ENCODE data around the gene CMSS1.

CMSS1 gene

DNA sequence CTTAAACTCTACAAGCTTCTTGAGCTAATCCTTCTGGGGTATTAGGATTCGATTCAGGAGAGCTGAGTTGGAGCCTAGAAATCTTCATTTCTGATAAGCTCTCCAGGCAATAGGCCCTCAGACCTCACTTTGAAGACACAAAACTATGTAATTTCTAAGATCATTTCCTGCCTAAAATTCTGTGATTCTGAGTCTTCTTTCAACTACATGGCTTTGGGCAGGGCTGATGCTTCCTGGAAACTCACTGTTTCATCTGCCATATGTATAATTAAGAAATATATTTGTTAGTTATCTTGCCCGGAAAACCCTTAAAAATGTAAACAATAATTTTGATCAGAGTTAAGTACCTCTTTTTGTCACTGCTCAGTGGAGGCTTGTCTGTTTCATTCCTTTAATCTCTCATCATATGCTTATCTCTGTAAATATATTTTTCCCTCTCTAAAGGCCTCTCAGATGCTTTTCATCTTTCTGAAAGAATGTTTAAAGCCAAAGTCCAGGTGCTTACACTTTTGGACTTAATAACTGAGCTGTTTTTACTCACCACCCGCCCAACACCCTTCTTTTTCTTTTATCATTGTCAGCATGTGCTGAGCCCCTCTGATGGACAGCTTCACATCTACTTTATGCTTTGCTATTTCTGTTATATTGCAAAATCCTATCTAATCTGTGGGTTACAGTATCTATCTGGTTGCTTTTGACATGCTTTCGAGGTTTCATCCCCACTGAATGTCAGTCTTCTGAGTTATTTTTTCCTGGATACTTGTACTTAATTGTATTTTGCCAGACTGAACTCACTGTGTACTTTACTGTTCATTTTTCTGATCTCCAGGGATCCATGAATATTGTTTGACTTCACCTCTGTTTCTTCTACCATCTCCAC is 258.4 kb downstream of the CMSS1 start:
- no peak overlapping the region for H3K27ac ChIP-seq
- CTCF ChIA-PET = interaction anchor here (0.5 to 0.6 kb wide), 2 partner anchors 163 to 521 kb away, joined by 3 read pairs; no protein-coding TSS in a partner anchor
- DNase-seq (ENCODE audit: low spot score) = no peak
- POLR2A ChIA-PET (ENCODE audit: low non-redundant PET) = no interaction called here
- no peak for TF ChIP-seq CTCF (conservative IDR thresholded peaks at IDR 0.05; ENCODE audit: low read depth)

GRCh38 chr3:100076731-100077529 is 259.3 kb downstream of the CMSS1 start:
- ChIA-PET CTCF (interaction anchor here (0.9 kb wide), 1 partner anchor 234 kb away, joined by 3 read pairs; no protein-coding TSS in a partner anchor), POLR2A (ENCODE audit: low non-redundant PET) (no interaction called here)
- DNase-seq (ENCODE audit: low spot score) = no peak
- H3K27ac ChIP-seq = no peak overlapping the region
- no peak for TF ChIP-seq CTCF (conservative IDR thresholded peaks at IDR 0.05; ENCODE audit: low read depth)

DNA sequence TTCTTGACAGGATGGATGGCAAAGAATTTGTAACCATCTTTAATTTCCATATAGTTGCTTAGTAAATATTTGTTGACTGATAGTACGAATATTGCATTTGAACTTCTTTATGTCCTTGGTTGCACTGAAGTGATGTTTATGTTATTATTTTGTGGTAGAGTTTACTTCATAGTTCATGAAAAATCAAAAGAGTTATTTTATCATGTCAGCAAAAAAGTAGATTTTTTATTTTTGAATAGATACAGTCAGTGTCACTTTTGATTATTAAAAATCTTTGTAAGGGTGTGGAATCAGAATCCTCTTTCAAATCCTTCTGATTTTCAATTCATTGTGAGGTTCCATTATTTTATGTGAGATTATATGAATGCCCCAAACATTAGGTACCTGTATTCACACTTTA is 261.7 kb downstream of the CMSS1 start:
- DNase-seq (ENCODE audit: low spot score) = no peak
- no peak overlapping the region for H3K27ac ChIP-seq
- ChIA-PET CTCF (no interaction called here), POLR2A (ENCODE audit: low non-redundant PET) (no interaction called here)
- TF ChIP-seq CTCF (conservative IDR thresholded peaks at IDR 0.05; ENCODE audit: low read depth) = no peak

- no peak for DNase-seq (ENCODE audit: low spot score)
- H3K27ac ChIP-seq = no peak overlapping the region
- CTCF ChIA-PET = interaction anchor here (0.6 kb wide), 1 partner anchor 33 kb away, joined by 3 read pairs; no protein-coding TSS in a partner anchor
- POLR2A ChIA-PET (ENCODE audit: low non-redundant PET) = no interaction called here
- TF ChIP-seq CTCF (conservative IDR thresholded peaks at IDR 0.05; ENCODE audit: low read depth) = no peak
Measured at GRCh38 chr3:100080573-100080972, 262.9 kb downstream of the CMSS1 start.

DNA sequence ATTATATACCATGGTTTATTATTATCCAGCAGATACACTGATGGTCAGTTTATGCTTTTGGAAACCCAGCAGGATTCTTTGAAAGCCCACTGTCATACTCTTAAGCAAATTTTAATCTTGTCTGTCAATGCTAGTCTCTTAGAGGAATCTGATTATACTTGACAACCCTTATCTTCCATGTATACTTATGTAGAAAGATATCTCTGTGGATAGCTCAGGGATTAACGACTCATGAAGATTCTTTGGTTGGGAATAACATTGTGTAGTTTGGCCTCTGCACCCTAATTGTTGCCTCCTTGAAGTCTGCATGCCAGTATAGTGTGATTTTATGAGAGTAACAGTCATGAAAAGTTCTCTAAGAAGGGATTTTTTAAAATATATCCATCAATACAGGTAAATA is 263.6 kb downstream of the CMSS1 start:
- no peak overlapping the region for H3K27ac ChIP-seq
- ChIA-PET CTCF (no interaction called here), POLR2A (ENCODE audit: low non-redundant PET) (no interaction called here)
- no peak for DNase-seq (ENCODE audit: low spot score)
- TF ChIP-seq CTCF (conservative IDR thresholded peaks at IDR 0.05; ENCODE audit: low read depth) = no peak

DNA sequence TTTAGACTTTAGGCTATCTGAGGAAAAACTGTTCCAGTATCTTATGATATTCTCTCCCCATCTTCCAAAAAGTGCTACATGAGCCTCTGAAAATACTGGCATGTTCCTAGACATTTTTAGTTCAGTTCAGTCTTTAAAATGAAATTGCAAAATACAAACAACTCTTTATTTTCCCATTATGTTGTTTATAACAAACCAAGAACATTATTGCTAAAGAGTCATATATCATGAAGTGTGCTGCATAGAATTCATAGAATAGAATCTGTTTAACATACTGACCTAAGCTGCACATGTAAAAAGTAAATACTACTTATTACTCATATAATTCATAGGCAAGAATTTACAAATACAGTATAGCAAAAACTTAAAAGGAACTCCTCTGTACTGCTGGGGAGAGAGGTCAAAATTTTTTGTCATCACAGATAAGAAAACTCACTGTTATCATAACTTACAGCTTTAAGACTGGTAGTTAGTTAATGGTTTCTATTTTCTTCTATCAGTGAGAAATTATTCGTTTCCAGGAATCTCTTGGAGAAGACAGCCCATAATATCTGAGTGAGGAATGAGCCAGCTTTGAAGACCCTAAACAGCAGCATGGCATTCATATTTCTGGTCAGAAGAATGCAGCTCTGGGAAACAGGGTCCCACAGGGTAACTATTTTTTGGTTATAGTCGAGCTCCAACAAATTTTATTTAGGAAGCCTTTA is 264.5 kb downstream of the CMSS1 start:
- ChIA-PET CTCF (no interaction called here), POLR2A (ENCODE audit: low non-redundant PET) (no interaction called here)
- DNase-seq (ENCODE audit: low spot score) = no peak
- no peak for TF ChIP-seq CTCF (conservative IDR thresholded peaks at IDR 0.05; ENCODE audit: low read depth)
- H3K27ac ChIP-seq = no peak overlapping the region

All from RWPE1 (cell line).